CD4-positive, alpha-beta T cell treated with Interleukin-1 beta for 1 hour (primary cell): ENCODE measurements around the gene SIGLECL1.
A peak's percentile ranks its signal among the peaks of the same experiment; 100 is the strongest.

ENCODE experiments used
- DNase-seq, 2 donors: peaks; one replicate each; pipeline ENCODE4 v3.0.0-alpha.2; 2020 to 2022

Gene SIGLECL1

DNA sequence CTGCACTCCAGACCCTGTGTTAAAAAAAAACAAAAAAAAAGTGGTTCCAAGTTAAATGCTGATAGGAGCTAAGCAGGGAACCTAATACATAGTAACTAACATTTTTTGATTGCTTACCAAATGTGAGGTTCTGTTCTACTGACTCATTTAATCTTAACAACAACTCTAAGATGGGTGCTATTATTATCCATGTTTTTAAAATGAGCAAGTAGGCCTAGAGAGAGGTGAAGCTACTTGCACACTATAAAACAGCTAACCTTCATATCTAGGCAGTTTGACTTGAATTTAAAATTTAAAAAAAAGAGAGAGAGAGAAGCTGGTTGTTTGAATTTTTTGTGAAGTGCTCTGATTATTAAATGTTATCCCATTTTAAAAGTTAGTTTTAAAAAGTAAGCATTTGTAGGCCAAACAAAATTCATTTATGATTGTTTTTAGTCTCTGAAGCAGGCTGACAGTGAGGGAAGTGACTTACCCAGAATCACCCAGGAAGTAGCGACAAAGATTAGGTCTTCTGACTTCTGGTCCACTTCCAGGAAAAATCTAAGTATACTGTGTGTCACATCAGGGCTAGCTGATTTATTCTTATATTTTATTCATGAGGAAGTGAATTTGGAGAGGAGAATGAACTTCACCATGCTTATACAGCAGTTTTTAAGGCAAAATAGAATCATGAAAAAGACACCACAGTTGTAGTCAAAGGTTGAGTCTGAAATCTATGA lies 2.4 kb downstream of the SIGLECL1 start:
- DNase-seq: no peak

DNA sequence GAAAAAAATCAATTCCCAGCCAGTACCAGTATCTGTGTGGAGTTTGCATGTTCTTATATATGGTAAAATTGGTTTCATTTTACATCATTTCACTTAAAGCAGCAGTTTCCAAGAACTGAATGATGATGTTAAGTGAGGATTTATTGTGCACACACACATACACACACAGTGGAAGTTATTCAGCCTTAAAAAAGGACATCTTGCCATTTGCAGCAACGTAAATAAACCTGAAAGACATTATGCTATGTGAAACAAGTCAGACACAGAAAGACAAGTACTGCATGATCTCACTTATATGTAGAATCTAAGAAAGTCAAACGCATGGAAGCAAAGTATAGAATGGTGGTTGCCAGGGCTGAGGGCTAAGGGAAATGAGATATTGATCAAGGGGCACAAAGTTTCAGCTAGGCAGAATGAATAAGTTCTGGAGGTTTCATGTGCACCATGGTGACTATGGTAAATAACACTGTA lies 5.3 kb downstream of the SIGLECL1 start:
- DNase-seq: no peak

DNA sequence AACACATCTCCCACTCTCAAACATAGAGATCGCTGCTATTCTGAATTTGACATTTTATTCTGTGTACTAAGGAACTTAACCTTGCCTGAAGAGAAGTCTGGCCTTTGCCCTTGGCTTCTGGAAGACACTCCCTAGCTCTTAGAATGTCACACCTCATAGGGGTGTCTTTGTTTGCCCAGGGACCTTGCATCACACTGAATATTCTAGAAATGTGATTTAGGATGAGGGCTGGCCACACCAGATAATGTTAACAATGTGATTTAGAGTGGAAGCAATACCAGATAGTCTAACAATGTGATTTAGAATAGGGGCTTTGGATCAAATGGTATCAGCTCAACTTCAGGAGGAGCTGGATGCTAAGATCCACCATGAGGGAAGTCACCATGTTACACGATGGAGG lies 6.6 kb downstream of the SIGLECL1 start:
- DNase-seq: no peak

DNA sequence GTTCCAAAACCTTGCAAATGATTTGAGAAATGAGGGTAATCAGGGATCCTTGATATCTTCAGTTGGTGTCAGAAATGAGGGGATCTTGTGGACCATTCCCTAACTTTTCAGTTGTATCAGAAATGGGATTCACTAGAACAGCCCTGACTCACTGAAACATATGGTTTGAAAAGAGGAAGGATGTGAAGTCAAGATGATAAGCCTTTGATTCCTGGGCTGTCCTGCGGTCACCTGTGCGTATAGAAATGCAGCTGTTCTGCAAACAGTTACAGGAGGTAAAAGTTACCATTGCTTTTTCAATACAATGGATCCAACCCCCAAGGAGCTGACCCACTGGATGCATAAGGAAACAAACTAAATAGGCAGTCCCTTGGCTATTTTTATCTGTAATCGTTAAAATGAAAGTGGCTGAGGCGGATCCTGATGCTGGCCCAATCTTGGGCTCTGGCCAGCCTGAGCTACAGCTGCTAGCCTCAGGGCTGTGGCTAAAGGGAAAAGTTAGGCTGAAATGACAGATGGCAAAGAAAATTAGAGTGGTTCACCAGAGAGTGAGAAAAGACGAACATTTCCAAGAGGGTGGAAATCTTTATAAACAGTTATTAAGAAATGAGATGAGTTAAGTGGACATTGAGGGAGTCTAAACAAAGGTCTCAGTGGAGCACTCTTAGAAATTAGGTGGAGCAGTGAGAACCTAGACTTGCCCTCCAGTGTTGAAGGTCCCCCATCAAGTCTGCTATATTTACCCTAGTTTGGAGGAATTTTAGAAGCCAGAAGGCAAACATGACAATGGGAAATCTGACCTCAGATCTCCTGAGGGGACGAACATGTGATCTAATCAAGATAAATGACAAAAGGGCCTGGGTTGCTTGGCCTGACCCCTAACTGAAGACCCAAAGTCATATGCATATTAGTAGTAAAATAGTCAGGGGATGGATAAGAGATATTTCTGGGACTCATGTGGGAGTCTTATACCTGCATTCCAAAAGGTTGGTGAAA lies 7.6 kb downstream of the SIGLECL1 start:
- no peak for DNase-seq

DNA sequence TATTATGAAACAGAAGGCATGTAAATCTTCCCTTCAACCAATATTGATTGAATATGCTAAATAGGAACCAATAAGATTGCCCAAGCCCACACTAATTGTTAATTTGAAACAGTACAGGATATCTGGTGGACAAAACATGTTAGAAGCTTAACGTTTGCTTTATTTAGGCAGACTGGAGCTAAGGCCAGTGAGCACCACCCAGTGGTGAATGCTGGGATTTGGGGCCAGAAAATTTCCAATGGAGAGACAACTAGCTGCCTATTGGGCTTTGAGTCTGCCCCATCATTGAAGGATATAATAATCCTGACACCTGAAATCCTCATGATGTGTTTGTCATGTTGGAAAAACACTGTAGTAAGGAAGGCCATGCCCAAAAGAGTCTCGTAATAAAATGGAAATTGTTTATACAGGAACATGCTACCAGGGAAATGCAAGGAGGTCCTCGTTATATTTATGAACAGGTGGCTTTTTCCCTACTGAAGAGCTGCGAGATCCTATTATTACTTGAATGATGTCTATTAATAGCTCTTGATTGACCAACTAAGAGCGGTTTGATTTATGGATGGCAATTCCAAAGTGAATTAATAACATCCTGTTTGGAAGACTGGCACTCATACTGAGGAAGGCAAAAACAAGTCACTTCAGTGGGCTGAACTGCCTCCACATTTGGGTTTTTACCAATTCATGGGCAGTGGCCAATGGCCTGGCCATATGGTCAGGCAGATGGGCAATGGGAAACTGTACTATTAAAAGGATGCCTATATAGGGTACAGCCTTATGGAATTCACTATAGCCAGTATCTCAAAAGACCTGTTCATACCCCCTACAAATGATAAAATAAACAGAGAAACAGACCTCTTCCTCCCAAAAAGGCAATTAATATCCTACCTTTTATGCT lies 8.7 kb downstream of the SIGLECL1 start:
- peak; percentile 24 to 28 for DNase-seq

DNA sequence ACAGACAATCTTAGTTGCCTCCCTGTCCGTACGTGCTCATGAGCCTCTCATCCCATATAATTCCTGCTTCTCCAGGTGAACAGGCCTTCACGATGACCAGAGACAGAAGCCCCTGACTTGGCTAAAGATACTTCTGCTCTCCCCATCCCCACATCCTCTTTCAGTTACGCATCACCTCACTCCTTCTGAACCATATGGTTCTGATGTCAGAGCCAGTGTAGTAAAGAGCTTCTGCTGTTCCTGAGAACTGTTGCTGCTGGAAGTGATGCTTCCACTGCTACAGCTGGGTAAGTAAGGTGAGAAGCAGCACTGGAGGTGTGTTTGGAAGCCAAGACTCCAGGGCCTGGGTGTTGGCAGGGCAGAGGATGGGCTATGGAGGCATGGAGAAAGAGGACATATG lies 12.9 kb downstream of the SIGLECL1 start:
- no peak for DNase-seq

DNA sequence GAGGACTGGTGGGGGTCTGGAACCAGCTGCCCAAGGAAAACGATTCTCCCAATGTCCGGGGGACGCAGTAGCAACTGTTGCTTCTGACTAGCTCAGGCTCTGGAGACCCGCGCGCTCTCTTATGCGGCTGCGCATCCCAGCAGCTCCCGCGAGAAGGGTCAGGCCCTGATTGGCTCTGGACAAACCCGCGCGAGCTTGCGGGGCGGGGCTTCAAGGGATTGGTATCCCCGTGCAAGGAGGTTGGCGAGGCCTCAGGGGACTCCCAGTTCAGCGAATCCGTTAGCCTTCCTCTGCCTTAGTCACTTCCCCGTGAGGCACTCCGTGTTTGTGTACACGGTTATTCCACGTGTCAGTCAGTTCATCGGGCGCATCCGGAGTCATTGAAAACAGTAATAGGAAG lies 20.2 kb downstream of the SIGLECL1 start:
- DNase-seq: peak in 1 of 2 donors; percentile 22

DNA sequence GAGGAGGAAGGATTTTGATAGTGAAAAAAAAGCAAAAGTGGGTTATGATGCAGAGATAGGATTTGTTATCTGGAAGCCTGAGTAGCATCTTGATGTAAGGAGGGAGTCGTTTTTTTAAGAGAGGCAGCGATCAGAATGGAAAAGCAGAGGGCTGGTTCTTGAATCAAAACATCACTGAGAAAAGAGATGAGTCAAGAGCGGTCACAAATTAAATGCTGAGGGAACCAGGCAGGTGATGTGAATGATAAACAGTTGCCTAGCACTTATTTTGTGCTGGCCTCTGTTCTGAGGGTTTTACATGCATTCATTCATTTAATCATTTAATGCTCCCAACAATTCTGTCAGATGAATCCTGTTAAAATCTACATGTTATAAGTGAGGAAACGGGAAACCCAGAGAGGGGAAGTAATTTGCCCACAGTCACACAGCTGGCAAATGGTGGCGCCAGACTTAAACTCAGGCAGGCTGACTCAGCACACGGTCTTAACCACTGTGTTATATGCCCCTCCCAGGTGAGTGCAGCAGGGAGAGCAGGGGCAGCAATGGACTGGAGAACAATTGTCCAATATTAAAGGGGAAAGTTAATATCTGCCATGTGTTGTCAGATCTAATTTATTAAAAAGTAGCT lies 21.4 kb downstream of the SIGLECL1 start:
- DNase-seq: peak in 1 of 2 donors; percentile 7

DNA sequence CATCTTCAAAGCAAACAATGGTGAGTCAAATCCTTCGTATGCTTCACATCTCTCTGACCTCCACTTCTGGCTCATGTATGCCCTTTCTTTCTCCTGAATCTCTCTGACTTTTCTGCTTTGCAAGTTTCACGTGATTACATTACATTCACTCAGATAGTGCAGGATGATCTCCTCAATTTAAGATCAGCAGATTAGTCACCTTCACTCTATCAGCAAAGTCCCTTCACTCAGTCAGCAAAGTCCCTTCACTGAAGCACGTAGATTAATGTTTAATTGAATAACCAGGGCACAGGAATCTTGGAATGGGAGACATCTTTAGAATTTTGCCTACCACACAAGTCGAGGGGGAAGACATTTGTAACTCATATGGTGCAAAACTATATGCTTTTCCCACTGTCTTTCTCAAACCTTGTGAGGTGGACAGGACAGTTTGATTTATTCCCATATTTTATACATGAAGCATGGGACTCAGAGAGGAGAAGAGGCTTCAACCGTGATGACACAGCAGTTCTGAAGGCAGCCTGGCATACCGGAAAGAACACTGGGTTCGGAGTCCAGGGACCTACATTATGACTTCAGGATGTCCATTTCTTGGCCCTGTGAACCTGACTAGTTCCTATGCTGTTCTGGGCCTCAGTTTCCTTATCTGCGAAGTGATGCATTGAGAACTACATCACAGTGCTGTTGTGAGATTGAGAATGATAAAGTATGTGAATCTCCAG lies 23.3 kb downstream of the SIGLECL1 start:
- no peak for DNase-seq

DNA sequence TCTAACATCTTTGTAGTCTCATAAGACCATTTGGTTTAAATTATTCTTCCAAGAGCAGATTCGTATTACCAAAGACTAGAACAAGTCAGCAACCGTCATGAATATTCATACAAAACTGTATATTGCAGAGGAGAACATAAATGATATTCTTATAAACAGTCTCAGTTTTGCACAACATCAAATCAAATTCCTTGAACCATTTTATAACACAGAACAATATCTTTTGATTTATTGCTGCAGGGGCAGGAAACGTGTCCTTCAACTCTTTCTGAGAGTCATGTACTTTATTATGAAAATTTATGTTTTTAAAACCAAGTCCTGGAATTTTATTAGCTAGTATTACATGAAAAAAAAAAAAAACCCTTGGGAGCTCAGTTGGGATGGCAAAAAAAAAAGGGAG lies 26.2 kb downstream of the SIGLECL1 start:
- no peak for DNase-seq

DNA sequence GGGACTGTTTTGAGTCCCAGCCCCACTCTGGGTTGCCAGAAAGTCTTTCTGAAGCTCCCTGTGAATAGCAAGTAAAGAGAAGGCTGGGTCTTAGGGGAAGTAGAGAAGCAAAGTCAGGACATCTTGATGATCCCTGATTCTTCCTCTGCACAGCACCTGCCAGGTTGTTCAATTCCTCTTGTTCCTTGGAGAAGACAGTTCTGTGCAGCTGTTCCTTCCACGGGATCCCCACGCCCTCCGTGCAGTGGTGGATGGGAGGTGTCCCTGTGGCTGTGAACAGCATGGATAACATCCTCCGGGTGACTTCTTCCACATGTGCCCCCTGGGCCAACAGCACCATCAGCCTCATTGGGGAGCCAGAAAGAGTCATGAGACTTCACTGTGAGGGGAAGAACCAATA lies 31.5 kb downstream of the SIGLECL1 start:
- DNase-seq: no peak

DNA sequence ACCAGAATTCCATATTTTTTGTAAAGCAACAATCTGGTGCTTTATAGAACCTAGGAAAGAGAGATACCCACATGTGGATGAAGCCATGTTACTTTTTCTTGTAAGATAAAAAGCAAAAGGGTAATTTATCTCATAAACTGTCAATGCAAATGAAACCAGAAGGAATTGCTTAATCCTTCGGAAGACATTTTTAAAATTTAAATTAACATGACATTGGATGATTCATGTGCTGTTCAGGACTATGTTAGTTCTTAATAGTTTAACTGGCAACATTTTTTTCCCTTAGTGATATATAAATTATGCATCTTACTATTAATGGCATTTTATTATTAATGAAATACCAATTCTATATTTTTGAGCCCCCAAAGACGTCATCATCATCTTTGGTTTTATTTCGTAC lies 34.8 kb downstream of the SIGLECL1 start:
- no peak for DNase-seq

DNA sequence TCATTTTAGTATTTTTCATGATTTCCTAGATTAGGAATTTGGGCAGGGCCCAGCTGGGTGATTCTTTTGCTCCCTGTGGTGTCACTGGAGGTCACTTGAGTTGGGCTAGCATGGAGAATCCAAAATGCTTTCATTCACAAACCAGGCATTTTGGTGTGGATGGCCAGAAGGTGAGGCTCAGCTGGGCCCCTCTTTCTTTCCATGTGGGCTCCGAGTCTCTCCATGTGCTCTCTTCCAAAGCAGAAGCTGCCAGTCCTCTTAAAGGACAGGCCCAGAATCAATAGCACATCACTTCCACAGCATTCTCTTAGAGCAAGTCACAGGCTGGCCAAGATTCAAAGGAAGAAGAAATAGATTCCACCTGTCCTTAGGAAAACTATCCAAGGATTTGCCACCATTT lies 38.8 kb downstream of the SIGLECL1 start:
- DNase-seq: no peak

DNA sequence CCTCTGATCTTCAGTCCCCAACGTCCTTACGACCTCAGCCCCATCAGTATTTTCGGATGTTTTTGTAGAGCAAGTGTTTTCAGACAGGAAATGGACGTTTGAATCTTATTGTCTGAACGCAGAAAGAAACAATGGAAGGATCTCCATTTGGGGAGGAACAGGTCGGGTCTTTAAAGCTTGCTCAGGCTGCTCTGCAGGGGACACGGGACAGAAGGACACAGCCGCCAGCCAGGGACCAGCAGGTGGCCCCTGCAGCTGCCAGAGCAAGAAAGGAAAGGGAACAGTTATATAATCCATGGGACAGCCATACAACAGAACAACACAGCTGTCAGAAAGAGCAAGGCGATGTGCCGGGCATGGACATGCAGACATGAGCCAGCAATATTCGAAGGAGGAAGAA lies 42.1 kb downstream of the SIGLECL1 start:
- DNase-seq: no peak

DNA sequence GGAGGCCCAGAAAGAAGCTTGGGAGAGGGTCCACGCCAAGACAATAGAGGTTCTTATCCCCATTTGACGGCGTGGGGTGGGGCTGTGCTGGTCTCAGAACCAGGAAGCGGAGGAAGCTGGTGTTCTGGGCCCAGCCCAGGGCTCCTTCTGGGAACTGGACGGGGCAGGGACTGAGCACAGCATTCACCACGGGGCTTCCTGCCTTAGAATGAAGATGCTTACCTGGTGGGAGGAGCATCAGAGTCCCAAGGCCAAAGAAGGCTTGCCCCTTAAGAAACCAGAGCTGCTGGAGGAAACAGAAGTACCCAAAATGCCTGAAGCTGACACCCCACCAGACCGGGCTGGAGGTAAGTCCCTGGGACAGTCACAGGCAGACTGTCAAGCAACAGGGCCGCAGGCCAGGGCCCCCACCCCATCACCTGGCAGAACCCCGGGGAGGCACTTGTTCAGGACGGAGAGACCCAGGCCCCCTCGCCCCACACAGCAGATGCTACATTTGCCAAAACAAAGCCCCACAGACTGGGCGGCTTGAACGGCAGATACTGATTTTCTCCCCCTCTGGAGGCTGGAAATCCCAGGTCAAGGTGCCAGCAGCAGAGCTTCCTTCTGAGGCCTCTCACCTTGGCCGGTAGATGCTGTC lies 42.8 kb downstream of the SIGLECL1 start:
- DNase-seq: no peak

DNA sequence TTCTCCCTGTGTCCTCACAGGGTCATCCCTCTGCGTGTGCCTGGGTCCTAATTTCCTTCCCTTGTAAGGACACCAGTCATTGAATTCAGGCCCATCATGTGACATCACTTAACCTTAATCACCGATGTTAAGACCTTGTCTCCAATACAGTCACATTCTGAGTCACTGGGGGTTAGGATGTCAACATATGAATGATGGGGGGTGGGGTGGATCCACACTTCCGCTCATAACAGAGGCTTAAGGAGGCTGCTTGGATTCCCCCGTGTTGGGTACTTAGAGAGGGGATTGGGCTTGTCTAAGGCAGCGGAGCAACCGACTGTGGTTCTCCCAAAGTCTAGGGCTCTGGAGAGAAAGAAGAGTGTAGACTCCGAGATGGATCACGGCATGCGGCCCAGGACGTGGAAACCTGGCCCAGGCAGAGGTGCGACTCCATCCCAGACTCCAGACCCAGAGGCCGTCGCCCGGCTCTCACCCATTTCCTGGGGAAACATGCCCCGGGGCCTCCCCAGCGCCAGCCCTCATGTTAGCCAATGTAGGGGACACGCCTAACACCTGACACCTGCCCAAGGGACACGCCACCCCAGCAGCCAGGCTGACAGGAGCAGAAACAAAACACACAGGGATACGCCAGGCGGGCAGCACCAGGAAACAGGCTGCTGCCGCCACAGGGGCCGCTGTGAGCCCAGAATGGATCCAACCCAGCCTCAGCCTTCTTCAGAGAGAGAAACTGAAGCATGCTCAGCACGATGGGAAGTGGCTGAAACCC lies 43.5 kb downstream of the SIGLECL1 start:
- no peak for DNase-seq

DNA sequence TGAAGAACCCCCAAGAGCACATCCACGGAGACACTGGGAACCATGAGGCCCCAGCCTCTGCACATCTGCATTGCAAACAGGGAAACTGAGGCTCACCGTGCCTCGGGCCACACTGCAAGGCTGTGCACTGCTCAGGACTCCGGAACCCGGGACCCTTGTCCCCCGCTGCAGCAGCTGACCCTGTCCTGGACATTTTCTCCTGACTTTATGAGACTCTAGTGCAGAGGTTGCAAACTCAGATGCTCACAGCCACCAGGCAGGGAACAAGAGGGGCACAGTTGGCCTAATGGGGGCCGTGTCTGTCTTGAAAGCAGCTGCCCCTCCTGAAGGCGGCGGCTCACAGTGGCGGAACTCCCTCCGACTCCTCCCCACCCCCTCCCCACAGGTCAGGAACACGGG lies 44.1 kb downstream of the SIGLECL1 start:
- no peak for DNase-seq

DNA sequence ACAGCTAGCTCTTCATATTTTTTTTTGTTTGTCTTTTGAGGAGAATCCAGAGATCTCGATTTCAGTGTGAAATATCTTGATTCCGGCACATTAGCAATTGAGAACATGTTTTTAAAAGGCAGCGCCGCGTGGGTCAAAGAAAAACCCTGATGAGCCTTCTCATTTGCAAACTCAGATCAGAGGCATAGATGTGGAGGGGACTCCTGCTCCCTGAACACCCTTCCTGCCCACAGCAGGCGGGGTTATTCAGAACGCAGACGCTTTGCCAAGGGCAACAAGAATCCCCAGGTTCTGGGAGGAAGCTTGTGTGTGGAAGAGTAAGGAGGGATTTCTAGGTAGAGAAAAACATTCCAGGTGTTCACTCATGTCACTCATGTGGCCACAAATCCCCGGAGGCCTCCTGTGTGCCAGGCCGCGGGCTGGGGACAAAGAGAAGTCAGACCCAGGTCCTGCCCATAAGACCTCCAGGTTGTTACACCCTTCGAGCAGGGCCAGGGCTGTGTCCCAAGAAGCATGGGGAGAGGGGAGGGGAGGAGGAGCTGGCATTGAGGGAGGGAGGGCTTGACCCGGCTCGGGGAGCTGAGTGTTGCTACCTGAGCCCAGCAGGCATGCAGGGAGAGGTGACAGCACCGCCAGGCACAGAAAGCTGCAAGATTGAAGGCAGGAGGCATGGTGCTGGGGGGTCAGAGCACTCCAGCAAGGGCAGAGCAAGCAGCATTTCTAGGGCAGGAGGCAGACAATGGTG lies 44.7 kb downstream of the SIGLECL1 start:
- DNase-seq: no peak

DNA sequence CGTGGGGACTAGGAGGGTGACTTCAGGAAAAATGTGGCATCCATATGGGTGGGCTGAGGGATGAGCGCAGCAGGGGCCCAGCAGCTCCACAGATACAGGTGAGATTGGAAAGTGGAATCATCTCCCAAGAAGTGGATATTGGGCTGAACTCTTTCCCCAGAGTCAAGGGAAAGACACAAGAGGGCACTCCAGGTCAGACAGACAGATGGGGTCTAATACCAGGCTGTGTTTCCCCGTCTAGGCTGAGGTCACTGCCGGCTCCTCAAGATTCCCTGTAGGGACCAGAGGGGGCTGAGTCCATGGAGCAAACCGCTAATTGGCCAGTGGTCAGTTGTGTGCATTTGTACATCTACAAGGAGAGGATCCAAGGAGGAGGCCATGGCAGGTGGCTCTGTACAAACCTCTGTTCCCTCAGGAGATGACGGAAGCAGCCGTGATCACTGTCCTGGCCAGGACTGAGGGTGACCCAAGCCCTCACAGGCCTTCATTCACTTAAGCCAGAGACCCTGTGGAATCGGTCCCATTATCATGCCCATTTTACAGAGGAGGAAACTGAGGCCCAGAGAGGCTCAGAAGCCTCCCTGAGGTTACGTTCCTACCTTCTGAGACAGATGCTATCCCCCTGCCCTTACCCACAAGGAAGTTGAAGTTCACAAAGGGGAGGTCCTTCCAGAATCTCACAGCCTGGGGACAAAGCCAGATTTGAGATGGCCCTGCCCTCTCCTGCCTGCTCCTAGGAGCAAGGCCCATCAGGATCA lies 45.6 kb downstream of the SIGLECL1 start:
- no peak for DNase-seq
